ENCODE results near the gene HVCN1.

HVCN1 gene

DNA sequence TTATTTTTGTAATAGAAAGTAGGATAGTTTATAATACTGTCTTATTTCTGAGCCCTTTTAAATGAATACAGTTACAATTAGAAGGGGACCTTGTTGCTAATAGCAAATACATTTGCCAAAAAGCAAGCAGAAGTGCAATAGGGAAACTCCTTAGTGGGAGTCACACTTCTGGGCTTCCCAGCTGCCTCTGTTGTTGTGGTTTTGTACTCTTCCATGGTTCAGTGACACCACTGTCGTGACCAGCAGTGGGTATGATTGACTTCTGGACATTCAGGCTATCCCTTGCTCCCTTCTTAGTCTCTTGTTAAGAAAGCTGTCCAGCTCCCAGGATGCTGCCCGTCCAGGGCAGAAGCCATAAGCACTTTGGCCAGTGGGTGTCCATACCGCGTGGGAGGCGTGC is 52.4 kb downstream of the HVCN1 start:
- TF ChIP-seq, protein P1, sequence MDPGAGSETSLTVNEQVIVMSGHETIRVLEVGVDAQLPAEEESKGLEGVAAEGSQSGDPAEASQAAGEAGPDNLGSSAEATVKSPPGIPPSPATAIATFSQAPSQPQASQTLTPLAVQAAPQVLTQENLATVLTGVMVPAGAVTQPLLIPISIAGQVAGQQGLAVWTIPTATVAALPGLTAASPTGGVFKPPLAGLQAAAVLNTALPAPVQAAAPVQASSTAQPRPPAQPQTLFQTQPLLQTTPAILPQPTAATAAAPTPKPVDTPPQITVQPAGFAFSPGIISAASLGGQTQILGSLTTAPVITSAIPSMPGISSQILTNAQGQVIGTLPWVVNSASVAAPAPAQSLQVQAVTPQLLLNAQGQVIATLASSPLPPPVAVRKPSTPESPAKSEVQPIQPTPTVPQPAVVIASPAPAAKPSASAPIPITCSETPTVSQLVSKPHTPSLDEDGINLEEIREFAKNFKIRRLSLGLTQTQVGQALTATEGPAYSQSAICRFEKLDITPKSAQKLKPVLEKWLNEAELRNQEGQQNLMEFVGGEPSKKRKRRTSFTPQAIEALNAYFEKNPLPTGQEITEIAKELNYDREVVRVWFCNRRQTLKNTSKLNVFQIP (CRISPR knock-in tag; IDR thresholded peaks at IDR 0.05; ENCODE audit: borderline replicate concordance, low read depth) = no peak
- TF ChIP-seq PPARA (CRISPR knock-in tag; IDR thresholded peaks at IDR 0.05; ENCODE audit: borderline replicate concordance) (no peak), ZFP3 (CRISPR knock-in tag; IDR thresholded peaks at IDR 0.05) (no peak), ARNTL (CRISPR knock-in tag; IDR thresholded peaks at IDR 0.05; ENCODE audit: borderline replicate concordance, low read depth) (no peak)
- TF ChIP-seq, protein P2, sequence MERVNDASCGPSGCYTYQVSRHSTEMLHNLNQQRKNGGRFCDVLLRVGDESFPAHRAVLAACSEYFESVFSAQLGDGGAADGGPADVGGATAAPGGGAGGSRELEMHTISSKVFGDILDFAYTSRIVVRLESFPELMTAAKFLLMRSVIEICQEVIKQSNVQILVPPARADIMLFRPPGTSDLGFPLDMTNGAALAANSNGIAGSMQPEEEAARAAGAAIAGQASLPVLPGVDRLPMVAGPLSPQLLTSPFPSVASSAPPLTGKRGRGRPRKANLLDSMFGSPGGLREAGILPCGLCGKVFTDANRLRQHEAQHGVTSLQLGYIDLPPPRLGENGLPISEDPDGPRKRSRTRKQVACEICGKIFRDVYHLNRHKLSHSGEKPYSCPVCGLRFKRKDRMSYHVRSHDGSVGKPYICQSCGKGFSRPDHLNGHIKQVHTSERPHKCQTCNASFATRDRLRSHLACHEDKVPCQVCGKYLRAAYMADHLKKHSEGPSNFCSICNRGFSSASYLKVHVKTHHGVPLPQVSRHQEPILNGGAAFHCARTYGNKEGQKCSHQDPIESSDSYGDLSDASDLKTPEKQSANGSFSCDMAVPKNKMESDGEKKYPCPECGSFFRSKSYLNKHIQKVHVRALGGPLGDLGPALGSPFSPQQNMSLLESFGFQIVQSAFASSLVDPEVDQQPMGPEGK (CRISPR knock-in tag; IDR thresholded peaks at IDR 0.05; ENCODE audit: borderline replicate concordance) = no peak
- no peak for ATAC-seq

DNA sequence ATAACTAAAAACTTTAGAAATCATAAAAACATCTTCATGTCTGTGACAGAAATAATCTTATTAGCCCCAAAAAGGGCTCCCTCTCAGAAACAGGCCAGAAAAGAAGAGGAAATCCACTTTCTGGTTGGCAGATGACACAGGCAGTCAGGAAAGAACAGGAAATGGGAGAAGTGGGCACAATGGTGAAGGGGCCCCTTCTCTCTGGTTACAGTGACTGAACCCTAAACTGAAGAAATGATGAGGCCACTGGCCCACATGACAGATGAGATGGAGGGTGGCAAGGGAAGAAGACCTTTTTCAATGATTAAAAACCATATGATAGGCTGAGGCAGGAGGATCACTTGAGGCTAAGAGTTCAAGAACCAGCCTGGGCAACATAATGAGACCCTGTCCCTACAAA is 53.9 kb downstream of the HVCN1 start:
- no peak for ATAC-seq
- TF ChIP-seq ISL1 (CRISPR knock-in tag; IDR thresholded peaks at IDR 0.05) = no peak
- TF ChIP-seq, protein P3, sequence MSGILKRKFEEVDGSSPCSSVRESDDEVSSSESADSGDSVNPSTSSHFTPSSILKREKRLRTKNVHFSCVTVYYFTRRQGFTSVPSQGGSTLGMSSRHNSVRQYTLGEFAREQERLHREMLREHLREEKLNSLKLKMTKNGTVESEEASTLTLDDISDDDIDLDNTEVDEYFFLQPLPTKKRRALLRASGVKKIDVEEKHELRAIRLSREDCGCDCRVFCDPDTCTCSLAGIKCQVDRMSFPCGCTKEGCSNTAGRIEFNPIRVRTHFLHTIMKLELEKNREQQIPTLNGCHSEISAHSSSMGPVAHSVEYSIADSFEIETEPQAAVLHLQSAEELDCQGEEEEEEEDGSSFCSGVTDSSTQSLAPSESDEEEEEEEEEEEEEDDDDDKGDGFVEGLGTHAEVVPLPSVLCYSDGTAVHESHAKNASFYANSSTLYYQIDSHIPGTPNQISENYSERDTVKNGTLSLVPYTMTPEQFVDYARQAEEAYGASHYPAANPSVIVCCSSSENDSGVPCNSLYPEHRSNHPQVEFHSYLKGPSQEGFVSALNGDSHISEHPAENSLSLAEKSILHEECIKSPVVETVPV (CRISPR knock-in tag; IDR thresholded peaks at IDR 0.05) = no peak
- no peak for TF ChIP-seq ZC3H10 (CRISPR knock-in tag; IDR thresholded peaks at IDR 0.05)
- TF ChIP-seq, protein P4, sequence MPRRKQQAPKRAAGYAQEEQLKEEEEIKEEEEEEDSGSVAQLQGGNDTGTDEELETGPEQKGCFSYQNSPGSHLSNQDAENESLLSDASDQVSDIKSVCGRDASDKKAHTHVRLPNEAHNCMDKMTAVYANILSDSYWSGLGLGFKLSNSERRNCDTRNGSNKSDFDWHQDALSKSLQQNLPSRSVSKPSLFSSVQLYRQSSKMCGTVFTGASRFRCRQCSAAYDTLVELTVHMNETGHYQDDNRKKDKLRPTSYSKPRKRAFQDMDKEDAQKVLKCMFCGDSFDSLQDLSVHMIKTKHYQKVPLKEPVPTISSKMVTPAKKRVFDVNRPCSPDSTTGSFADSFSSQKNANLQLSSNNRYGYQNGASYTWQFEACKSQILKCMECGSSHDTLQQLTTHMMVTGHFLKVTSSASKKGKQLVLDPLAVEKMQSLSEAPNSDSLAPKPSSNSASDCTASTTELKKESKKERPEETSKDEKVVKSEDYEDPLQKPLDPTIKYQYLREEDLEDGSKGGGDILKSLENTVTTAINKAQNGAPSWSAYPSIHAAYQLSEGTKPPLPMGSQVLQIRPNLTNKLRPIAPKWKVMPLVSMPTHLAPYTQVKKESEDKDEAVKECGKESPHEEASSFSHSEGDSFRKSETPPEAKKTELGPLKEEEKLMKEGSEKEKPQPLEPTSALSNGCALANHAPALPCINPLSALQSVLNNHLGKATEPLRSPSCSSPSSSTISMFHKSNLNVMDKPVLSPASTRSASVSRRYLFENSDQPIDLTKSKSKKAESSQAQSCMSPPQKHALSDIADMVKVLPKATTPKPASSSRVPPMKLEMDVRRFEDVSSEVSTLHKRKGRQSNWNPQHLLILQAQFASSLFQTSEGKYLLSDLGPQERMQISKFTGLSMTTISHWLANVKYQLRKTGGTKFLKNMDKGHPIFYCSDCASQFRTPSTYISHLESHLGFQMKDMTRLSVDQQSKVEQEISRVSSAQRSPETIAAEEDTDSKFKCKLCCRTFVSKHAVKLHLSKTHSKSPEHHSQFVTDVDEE (CRISPR knock-in tag; IDR thresholded peaks at IDR 0.05) = no peak
- TF ChIP-seq CSDC2 (CRISPR knock-in tag; IDR thresholded peaks at IDR 0.05) = no peak
- TF ChIP-seq, protein P5, sequence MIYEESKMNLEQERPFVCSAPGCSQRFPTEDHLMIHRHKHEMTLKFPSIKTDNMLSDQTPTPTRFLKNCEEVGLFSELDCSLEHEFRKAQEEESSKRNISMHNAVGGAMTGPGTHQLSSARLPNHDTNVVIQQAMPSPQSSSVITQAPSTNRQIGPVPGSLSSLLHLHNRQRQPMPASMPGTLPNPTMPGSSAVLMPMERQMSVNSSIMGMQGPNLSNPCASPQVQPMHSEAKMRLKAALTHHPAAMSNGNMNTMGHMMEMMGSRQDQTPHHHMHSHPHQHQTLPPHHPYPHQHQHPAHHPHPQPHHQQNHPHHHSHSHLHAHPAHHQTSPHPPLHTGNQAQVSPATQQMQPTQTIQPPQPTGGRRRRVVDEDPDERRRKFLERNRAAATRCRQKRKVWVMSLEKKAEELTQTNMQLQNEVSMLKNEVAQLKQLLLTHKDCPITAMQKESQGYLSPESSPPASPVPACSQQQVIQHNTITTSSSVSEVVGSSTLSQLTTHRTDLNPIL (CRISPR knock-in tag; IDR thresholded peaks at IDR 0.05; ENCODE audit: low read depth) = no peak
- TF ChIP-seq ZFP3 (CRISPR knock-in tag; IDR thresholded peaks at IDR 0.05) = no peak
- TF ChIP-seq ZNF8 (CRISPR knock-in tag; IDR thresholded peaks at IDR 0.05) = no peak
- no peak for TF ChIP-seq ZNF70 (CRISPR knock-in tag; IDR thresholded peaks at IDR 0.05)
- no peak for TF ChIP-seq ZNF565 (CRISPR knock-in tag; conservative IDR thresholded peaks at IDR 0.05; ENCODE audit: low read depth)
- TF ChIP-seq, protein P2 (CRISPR knock-in tag; IDR thresholded peaks at IDR 0.05; ENCODE audit: borderline replicate concordance) = no peak
- no peak for TF ChIP-seq PPARA (CRISPR knock-in tag; IDR thresholded peaks at IDR 0.05; ENCODE audit: borderline replicate concordance)
- no peak for TF ChIP-seq SNAI2 (CRISPR knock-in tag; IDR thresholded peaks at IDR 0.05)

DNA sequence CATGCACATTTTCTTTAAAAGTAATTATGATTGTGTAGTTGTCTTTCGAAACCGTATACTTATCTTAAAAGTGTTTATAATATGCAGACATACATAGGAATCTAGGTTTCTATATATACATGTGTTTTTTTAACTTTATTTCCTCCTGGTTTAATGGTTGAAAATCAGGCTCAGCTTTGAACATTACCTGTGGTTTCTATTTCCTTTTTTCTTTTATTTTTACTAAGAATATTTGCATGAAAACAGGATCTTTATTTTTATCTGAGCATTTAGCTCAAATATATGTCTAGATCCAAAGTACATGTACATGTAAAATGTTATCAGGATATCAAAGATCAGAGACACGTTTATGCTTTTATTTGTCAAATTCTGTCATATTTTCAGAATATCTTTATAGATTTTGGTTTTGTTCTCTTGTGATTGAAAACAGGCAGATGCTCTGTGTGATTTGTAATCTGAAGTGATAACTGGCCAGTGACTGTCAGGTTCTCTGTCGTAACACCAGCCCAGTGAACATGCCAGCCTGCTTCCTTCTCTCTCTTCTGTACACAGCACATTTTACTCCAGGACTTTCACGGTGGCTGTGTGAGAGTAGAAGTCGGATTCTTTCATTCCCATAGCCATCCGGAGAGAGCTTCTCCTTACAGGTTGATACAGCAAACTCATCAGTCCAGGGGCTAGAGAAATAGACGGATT is 61.3 kb downstream of the HVCN1 start:
- ATAC-seq = no peak
- TF ChIP-seq CSDC2 (CRISPR knock-in tag; IDR thresholded peaks at IDR 0.05) (no peak), ISL1 (CRISPR knock-in tag; IDR thresholded peaks at IDR 0.05) (no peak), ZC3H10 (CRISPR knock-in tag; IDR thresholded peaks at IDR 0.05) (no peak), OSR1 (CRISPR knock-in tag; IDR thresholded peaks at IDR 0.05) (no peak), TOX (CRISPR knock-in tag; IDR thresholded peaks at IDR 0.05; ENCODE audit: borderline replicate concordance) (no peak), ESRRG (CRISPR knock-in tag; IDR thresholded peaks at IDR 0.05) (no peak), ARNTL (CRISPR knock-in tag; IDR thresholded peaks at IDR 0.05; ENCODE audit: borderline replicate concordance, low read depth) (no peak), BACH2 (CRISPR knock-in tag; IDR thresholded peaks at IDR 0.05; ENCODE audit: borderline replicate concordance) (no peak), RARB (CRISPR knock-in tag; IDR thresholded peaks at IDR 0.05) (no peak), ZFP3 (CRISPR knock-in tag; IDR thresholded peaks at IDR 0.05) (no peak), ZNF70 (CRISPR knock-in tag; IDR thresholded peaks at IDR 0.05) (no peak), ZNF565 (CRISPR knock-in tag; conservative IDR thresholded peaks at IDR 0.05; ENCODE audit: low read depth) (no peak), TCF4 (CRISPR knock-in tag; IDR thresholded peaks at IDR 0.05; ENCODE audit: borderline replicate concordance) (no peak), ZNF8 (CRISPR knock-in tag; IDR thresholded peaks at IDR 0.05) (no peak), ZFP30 (CRISPR knock-in tag; IDR thresholded peaks at IDR 0.05) (no peak)
- TF ChIP-seq, protein P5 (CRISPR knock-in tag; IDR thresholded peaks at IDR 0.05; ENCODE audit: low read depth) = no peak
- TF ChIP-seq, protein P2 (CRISPR knock-in tag; IDR thresholded peaks at IDR 0.05; ENCODE audit: borderline replicate concordance) = no peak

Measured in SK-N-SH treated with all-trans-retinoic acid at 6 μM for 48 hours (cell line).